Activated naive CD8-positive, alpha-beta T cell treated with anti-CD3 and anti-CD28 coated beads for 36 hours (primary cell): ENCODE data around the gene PREB. TPM values are rescaled to one million over a fixed set of nuclear protein-coding genes. Genes with fewer than 3 reads are reported as not detected.
A peak's percentile ranks its signal among the peaks of the same experiment; 100 is the strongest.

Experiments used
- DNase-seq: peaks from one replicate; pipeline ENCODE4 v3.0.0; 2021
- H3K27ac Mint-ChIP-seq: one replicate; pipeline ENCODE4 v1.8.0; 2022; ENCODE audit warnings: mild to moderate bottlenecking, moderate library complexity, mixed read lengths
- H3K27me3 Mint-ChIP-seq: one replicate; pipeline ENCODE4 v1.8.0; 2022; ENCODE audit warnings: mild to moderate bottlenecking, mixed read lengths
- H3K36me3 Mint-ChIP-seq: one replicate; pipeline ENCODE4 v1.8.0; 2021; ENCODE audit warnings: mild to moderate bottlenecking, mixed read lengths
- H3K4me1 Mint-ChIP-seq: one replicate; pipeline ENCODE4 v1.8.0; 2021; ENCODE audit warnings: mixed read lengths
- H3K4me3 Mint-ChIP-seq: one replicate; pipeline ENCODE4 v1.8.0; 2022; ENCODE audit warnings: mild to moderate bottlenecking, moderate library complexity, mixed read lengths
- H3K9me3 Mint-ChIP-seq: one replicate; pipeline ENCODE4 v1.8.0; 2022; ENCODE audit warnings: mixed read lengths
- total RNA-seq, 2 experiments: library from RNA; stranded (reverse); gene quantifications; one replicate each; pipeline ENCODE4 v1.2.3, GENCODE V29; 2021

The PREB gene
- total RNA-seq, 2 experiments from 2014 or later, result 62.1 to 63.3 TPM

DNA sequence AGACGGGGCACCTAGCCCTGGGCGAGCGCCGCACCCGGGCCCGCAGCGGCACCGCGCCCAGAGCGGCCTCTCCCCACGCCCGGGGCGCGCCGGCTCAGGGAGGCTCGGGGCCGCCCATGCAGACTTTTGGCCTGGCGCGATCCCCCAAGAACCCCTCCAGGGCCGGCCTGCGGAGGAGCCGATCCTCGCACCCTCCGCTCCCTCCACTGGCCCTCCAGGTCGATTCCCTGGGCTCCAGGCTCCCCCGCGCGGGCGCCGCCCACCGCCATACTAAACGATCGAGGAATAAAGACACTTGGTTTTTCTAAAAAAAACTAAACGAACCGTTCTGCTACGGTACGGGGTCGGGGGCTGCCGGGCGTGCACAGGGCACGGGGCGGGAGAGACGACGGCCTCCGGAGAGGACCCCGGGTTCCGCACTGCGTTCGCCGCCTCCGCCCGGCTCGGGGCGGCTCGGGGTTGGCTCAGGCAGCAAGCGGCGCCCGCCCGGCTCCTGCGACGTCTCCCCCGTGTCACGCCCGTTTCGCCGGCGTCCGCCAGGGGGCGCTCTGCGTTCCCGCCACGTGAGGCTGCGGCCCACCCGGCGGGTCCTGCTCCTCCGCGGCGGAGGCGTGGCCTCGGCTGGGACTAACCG, 48.2 kb downstream of the PREB start:
- no peaks in the 10 kb centered on the region for H3K27me3 Mint-ChIP-seq
- H3K4me1 Mint-ChIP-seq, result peaks cover 22% of the 10 kb centered on the region

DNA sequence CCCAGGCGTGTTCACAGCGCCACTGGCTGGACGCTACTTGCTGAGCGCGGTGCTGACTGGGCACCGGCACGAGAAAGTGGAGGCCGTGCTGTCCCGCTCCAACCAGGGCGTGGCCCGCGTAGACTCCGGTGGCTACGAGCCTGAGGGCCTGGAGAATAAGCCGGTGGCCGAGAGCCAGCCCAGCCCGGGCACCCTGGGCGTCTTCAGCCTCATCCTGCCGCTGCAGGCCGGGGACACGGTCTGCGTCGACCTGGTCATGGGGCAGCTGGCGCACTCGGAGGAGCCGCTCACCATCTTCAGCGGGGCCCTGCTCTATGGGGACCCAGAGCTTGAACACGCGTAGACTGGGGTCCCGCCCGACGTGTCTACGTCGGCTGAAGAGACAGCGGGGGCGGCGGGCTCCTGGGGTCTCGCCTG, 48.8 kb downstream of the PREB start:
- Mint-ChIP-seq H3K27me3 (no peaks in the 10 kb centered on the region), H3K36me3 (no peaks in the 10 kb centered on the region), H3K4me1 (peaks cover 27% of the 10 kb centered on the region), H3K27ac (peak overlapping the region; percentile 62), H3K9me3 (no peaks in the 10 kb centered on the region), H3K4me3 (peak overlapping the region; percentile 85)
- DNase-seq, result peak; percentile 48

More for the DNA sequence above, 48.2 kb downstream of the PREB start:
- Mint-ChIP-seq H3K36me3 (no peaks in the 10 kb centered on the region), H3K9me3 (no peaks in the 10 kb centered on the region), H3K27ac (peak overlapping the region; percentile 83), H3K4me3 (peak overlapping the region; percentile 85)
- peak; percentile 100 for DNase-seq

DNA sequence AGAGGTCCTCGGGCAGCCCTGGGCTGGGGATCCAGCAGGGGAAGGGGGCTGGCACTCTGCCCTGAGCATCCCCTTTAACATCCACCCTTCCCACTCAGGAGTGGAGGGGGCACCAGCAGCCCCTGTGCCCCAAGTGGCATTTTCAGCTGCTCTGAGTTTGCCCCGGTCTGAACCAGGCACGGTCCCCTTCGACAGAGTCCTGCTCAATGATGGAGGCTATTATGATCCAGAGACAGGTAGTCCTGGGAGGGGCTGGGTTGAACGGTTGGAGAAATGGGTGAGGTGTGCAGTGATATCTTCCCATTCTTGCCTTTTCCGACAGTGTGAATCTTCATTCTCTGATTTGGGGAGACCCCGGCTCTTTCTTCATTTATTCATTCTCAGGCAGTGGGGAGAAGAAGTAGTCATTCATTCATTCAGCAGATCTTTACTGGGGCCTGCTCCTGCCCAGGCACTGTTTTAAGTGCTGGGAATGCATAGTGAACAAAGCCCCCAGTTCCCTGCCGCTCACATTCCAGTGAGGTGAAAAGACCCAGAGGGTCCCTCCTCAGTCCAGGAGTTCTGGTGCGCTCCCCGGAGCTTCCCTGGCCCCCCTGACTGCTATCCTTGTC, 49.3 kb downstream of the PREB start:
- no peaks in the 10 kb centered on the region for H3K36me3 Mint-ChIP-seq
- H3K27me3 Mint-ChIP-seq, result no peaks in the 10 kb centered on the region
- peaks cover 30% of the 10 kb centered on the region for H3K4me1 Mint-ChIP-seq
- peak overlapping the region; percentile 62 for H3K27ac Mint-ChIP-seq
- DNase-seq, result no peak
- H3K4me3 Mint-ChIP-seq, result peak overlapping the region; percentile 85
- H3K9me3 Mint-ChIP-seq, result no peaks in the 10 kb centered on the region

DNA sequence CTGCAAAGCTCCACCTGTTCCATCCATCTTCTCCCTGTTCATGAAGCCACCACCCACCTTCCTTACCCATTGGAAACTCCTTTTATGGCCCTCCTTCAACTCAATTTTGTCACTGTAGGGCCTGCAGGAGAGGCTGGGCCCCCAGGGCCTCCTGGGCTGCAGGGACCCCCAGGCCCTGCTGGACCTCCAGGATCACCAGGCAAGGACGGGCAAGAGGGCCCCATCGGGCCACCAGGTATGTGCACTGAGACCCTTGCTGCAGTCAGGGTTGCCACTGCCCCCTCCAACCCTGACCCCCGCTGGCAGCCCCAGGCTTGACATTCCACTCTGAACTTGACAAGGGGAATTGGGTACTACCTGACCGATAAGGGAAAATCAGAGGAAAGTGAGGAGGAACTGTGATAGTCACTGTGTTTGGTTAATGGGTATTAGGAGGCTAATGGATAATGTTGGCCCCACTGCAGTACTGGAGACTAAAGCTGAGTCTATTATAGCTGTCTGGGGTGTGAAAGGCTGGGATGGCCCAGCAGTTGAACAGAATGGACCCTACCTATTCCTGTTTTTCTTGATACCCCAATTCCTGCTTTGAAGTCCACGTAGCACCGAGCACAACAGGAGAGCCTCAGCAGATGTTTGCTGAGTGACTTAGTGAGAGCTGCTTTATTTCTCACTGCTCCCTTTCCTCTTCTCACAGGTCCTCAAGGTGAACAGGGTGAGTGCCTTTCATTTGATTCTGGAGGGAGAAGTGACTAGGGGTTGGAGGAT, 50.0 kb downstream of the PREB start:
- no peak for DNase-seq
- Mint-ChIP-seq H3K4me3 (no peak overlapping the region), H3K4me1 (peaks cover 31% of the 10 kb centered on the region), H3K27ac (no peak overlapping the region), H3K36me3 (no peaks in the 10 kb centered on the region), H3K27me3 (no peaks in the 10 kb centered on the region), H3K9me3 (no peaks in the 10 kb centered on the region)

DNA sequence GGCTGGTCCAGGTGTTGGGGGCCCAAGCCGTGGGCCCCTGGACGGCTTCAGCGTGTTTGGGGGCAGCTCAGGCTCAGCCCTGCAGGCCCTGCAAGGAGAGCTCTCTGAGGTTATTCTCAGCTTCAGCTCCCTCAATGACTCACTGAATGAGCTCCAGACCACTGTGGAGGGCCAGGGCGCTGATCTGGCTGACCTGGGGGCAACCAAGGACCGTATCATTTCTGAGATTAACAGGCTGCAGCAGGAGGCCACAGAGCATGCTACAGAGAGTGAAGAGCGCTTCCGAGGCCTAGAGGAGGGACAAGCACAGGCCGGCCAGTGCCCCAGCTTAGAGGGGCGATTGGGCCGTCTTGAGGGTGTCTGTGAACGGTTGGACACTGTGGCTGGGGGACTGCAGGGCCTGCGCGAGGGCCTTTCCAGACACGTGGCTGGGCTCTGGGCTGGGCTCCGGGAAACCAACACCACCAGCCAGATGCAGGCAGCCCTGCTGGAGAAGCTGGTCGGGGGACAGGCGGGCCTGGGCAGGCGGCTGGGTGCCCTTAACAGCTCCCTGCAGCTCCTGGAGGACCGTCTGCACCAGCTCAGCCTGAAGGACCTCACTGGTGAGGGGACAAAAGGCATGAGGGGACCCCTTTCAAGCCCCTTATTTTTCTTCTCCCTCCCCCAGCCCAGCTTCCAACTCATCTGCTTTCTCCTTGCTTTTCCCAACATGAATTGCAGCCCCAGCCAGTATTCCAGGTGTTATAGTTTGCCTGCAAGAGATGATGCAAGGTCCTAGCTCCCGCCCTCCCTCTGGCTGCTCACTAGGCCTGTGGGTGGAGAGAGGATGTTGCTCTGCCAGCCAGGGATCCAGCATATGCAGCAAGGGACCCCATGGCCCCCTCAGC, 50.8 kb downstream of the PREB start:
- no peaks in the 10 kb centered on the region for H3K27me3 Mint-ChIP-seq
- no peak overlapping the region for H3K27ac Mint-ChIP-seq
- H3K36me3 Mint-ChIP-seq, result no peaks in the 10 kb centered on the region
- DNase-seq, result no peak
- no peak overlapping the region for H3K4me3 Mint-ChIP-seq
- no peaks in the 10 kb centered on the region for H3K9me3 Mint-ChIP-seq
- peaks cover 31% of the 10 kb centered on the region for H3K4me1 Mint-ChIP-seq

DNA sequence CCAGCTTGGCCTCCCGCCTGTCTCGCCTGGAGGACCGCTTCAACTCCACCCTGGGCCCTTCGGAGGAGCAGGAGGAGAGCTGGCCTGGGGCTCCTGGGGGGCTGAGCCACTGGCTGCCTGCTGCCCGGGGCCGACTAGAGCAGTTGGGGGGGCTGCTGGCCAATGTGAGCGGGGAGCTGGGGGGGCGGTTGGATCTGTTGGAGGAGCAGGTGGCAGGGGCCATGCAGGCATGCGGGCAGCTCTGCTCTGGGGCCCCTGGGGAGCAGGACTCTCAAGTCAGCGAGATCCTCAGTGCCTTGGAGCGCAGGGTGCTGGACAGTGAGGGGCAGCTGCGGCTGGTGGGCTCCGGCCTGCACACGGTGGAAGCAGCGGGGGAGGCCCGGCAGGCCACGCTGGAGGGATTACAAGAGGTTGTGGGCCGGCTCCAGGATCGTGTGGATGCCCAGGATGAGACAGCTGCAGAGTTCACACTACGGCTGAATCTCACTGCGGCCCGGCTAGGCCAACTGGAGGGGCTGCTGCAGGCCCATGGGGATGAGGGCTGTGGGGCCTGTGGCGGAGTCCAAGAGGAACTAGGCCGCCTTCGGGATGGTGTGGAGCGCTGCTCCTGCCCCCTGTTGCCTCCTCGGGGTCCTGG, 51.5 kb downstream of the PREB start:
- H3K27ac Mint-ChIP-seq, result no peak overlapping the region
- H3K36me3 Mint-ChIP-seq, result no peaks in the 10 kb centered on the region
- H3K27me3 Mint-ChIP-seq, result no peaks in the 10 kb centered on the region
- no peak overlapping the region for H3K4me3 Mint-ChIP-seq
- peaks cover 31% of the 10 kb centered on the region for H3K4me1 Mint-ChIP-seq
- no peaks in the 10 kb centered on the region for H3K9me3 Mint-ChIP-seq
- no peak for DNase-seq

DNA sequence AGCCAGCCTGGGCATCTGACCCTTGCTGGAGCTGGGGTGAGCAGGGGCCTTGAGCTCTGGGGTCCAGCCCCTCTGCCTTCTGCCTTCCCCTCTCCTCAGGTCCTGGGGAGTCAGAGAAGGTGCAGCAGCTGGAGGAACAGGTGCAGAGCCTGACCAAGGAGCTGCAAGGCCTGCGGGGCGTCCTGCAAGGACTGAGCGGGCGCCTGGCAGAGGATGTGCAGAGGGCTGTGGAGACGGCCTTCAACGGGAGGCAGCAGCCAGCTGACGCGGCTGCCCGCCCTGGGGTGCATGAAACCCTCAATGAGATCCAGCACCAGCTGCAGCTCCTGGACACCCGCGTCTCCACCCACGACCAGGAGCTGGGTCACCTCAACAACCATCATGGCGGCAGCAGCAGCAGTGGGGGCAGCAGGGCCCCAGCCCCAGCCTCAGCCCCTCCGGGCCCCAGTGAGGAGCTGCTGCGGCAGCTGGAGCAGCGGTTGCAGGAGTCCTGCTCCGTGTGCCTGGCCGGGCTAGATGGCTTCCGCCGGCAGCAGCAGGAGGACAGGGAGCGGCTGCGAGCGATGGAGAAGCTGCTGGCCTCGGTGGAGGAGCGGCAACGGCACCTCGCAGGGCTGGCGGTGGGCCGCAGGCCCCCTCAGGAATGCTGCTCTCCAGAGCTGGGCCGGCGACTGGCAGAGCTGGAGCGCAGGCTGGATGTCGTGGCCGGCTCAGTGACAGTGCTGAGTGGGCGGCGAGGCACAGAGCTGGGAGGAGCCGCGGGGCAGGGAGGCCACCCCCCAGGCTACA, 52.3 kb downstream of the PREB start:
- no peaks in the 10 kb centered on the region for H3K27me3 Mint-ChIP-seq
- H3K36me3 Mint-ChIP-seq, result no peaks in the 10 kb centered on the region
- peak overlapping the region; percentile 96 for H3K27ac Mint-ChIP-seq
- no peaks in the 10 kb centered on the region for H3K9me3 Mint-ChIP-seq
- no peak for DNase-seq
- H3K4me3 Mint-ChIP-seq, result peak overlapping the region; percentile 76
- H3K4me1 Mint-ChIP-seq, result peaks cover 24% of the 10 kb centered on the region

Other genes starting within 250 kb of the PREB start
- 1 to 10 TPM; 2.0 to 2.3 TPM for gene MAPRE3, start 164.0 kb downstream of the PREB start, total RNA-seq
- gene TMEM214, start 101.7 kb downstream of the PREB start, total RNA-seq, result 10 to 100 TPM; 50.6 to 54.3 TPM
- gene AGBL5, start 83.0 kb downstream of the PREB start, total RNA-seq, result 10 to 100 TPM; 14.8 to 15.2 TPM
- 100 to 1,000 TPM; 282 to 290 TPM for gene OST4, start 63.0 kb downstream of the PREB start, total RNA-seq
- gene EMILIN1, start 56.0 kb downstream of the PREB start, total RNA-seq, result under 1 TPM; 0.62 to 0.76 TPM
- gene KHK, start 47.9 kb downstream of the PREB start, total RNA-seq, result 10 to 100 TPM; 12.6 to 12.8 TPM
- 1 to 10 TPM; 8.8 to 9.8 TPM for gene CGREF1, start 15.5 kb downstream of the PREB start, total RNA-seq
- gene ABHD1, start 10.8 kb downstream of the PREB start, total RNA-seq, result under 1 TPM; 0.44 to 0.54 TPM
- not detected for gene PRR30, start 4.8 kb upstream of the PREB start, total RNA-seq
- gene TCF23, start 14.4 kb upstream of the PREB start, total RNA-seq, result not detected
- 10 to 100 TPM; 75.4 to 77.4 TPM for gene ATRAID, start 77.4 kb upstream of the PREB start, total RNA-seq
- 10 to 100 TPM; 74.2 to 81.9 TPM for gene SLC5A6, start 77.6 kb upstream of the PREB start, total RNA-seq
- gene CAD, start 82.7 kb upstream of the PREB start, total RNA-seq, result 100 to 1,000 TPM; 134 TPM
- gene SLC30A3, start 128.4 kb upstream of the PREB start, total RNA-seq, result under 1 TPM; 0.14 to 0.22 TPM
- gene DNAJC5G, start 140.8 kb upstream of the PREB start, total RNA-seq, result not detected
- gene TRIM54, start 147.8 kb upstream of the PREB start, total RNA-seq, result under 1 TPM; 0.24 to 0.33 TPM
- 1 to 10 TPM; 1.3 to 1.6 TPM for gene UCN, start 173.8 kb upstream of the PREB start, total RNA-seq
- 10 to 100 TPM; 84.4 to 87.8 TPM for gene MPV17, start 188.5 kb upstream of the PREB start, total RNA-seq
- 10 to 100 TPM; 77.4 to 83.9 TPM for gene GTF3C2, start 222.1 kb upstream of the PREB start, total RNA-seq
- gene EIF2B4, start 235.7 kb upstream of the PREB start, total RNA-seq, result 10 to 100 TPM; 41.2 to 43.6 TPM
- gene SNX17, start 236.0 kb upstream of the PREB start, total RNA-seq, result 10 to 100 TPM; 88.1 to 96.0 TPM
- gene ZNF513, start 246.1 kb upstream of the PREB start, total RNA-seq, result 1 to 10 TPM; 8.3 to 9.9 TPM